K562 (cell line): ENCODE data around the gene WDR18. TPM values are rescaled to one million over a fixed set of nuclear protein-coding genes. Genes with fewer than 3 reads are reported as not detected.

Source experiments
- ARID3A ChIP-seq: IDR thresholded peaks from 2 replicates; pipeline ENCODE4 v1.6.1; 2012; ENCODE audit warnings: low read depth, low read length, improper control_type of control experiment, borderline replicate concordance
- ATF2 ChIP-seq: sonication (generic); formaldehyde crosslinking; IDR thresholded peaks from 2 replicates; pipeline ENCODE4 v1.8.1; 2022; ENCODE audit warnings: missing genetic modification reagents
- ATF7 ChIP-seq: fragments of 450-650 bp; IDR thresholded peaks from 2 replicates; pipeline ENCODE4 v1.7.1; 2014; ENCODE audit warnings: mild to moderate bottlenecking, moderate library complexity
- CBX3 ChIP-seq, 2 experiments: IDR thresholded peaks; 1 replicate in 1 of 2; 2 replicates in 1 of 2; pipeline ENCODE4 v1.6.1; 2012; ENCODE audit warnings: inconsistent platforms in 2 of 2, low read length in 2 of 2, borderline replicate concordance in 1 of 2, control low read depth in 1 of 2
- E2F1 ChIP-seq: sonication (generic); formaldehyde crosslinking; IDR thresholded peaks from 2 replicates; pipeline ENCODE4 v1.8.1; 2023; ENCODE audit warnings: mild to moderate bottlenecking, missing genetic modification reagents, moderate library complexity
- FOXK2 ChIP-seq, 2 experiments: fragments of 450-650 bp; IDR thresholded peaks in 1 of 2; conservative IDR thresholded peaks in 1 of 2; 2 replicates each; pipeline ENCODE4 v1.6.1; 2016; ENCODE audit warnings: low read depth in 2 of 2, mild to moderate bottlenecking in 1 of 2
- JUND ChIP-seq, 2 experiments: IDR thresholded peaks; 2 replicates in 1 of 2; 3 replicates in 1 of 2; pipeline ENCODE4 v1.6.1; 2011; ENCODE audit warnings: borderline replicate concordance in 2 of 2, low read depth in 2 of 2, low read length in 2 of 2, improper control_type of control experiment in 1 of 2, missing biosample characterization in 1 of 2, missing genetic modification characterization in 1 of 2, missing genetic modification reagents in 1 of 2
- NFATC3 ChIP-seq: fragments of 450-650 bp; IDR thresholded peaks from 2 replicates; pipeline ENCODE4 v1.6.1; 2017; ENCODE audit warnings: mild to moderate bottlenecking
- PCBP2 ChIP-seq: fragments of 200-400 bp; formaldehyde crosslinking; IDR thresholded peaks from 2 replicates; pipeline ENCODE4 v1.6.1; 2018; ENCODE audit warnings: low read length, low read depth, mild to moderate bottlenecking, moderate library complexity; ENCODE audit not compliant: poor library complexity, severe bottlenecking
- PRDM10 ChIP-seq: fragments of 450-650 bp; IDR thresholded peaks from 2 replicates; pipeline ENCODE4 v1.6.1; 2018; ENCODE audit not compliant: partially characterized antibody
- PTTG1 ChIP-seq: fragments of 450-650 bp; IDR thresholded peaks from 2 replicates; pipeline ENCODE4 v1.6.1; 2016; ENCODE audit warnings: low read depth, mild to moderate bottlenecking, missing genetic modification characterization, missing compliant biosample characterization
- SP2 ChIP-seq: IDR thresholded peaks from 2 replicates; pipeline ENCODE4 v1.6.1; 2011; ENCODE audit warnings: mild to moderate bottlenecking, low read depth, low read length, moderate library complexity; ENCODE audit not compliant: poor library complexity, severe bottlenecking; ENCODE audit errors: extremely low read depth
- U2AF1 ChIP-seq: fragments of 200-400 bp; formaldehyde crosslinking; optimal IDR thresholded peaks from 2 replicates; pipeline ENCODE3; 2017; ENCODE audit warnings: mild to moderate bottlenecking, low read depth, low read length, moderate library complexity
- VEZF1 ChIP-seq: fragments of 200-800 bp; sonication (Bioruptor generic); IDR thresholded peaks from 2 replicates; pipeline ENCODE4 v1.6.1; 2017; ENCODE audit warnings: missing genetic modification characterization, missing compliant biosample characterization
- ZNF436 ChIP-seq: fragments of 250-450, 450-650 bp; sonication (Bioruptor Pico); formaldehyde crosslinking; IDR thresholded peaks from 2 replicates; pipeline ENCODE4 v1.7.0; 2020; ENCODE audit warnings: mild to moderate bottlenecking
- polyA plus RNA-seq, 8 experiments: library from polyadenylated mRNA; depleted of rRNA in 4 of 8; stranded (reverse) in 5 of 8; unstranded in 3 of 8; fragments of >200 nt; fragmentation: Nextera tagmentation in 2 of 8; fragmentation: Illumina TruSeq in 1 of 8; extraction: Ambion mirVana in 2 of 8; extraction: Trizol in 1 of 8; gene quantifications; 2 replicates each; pipeline versions ENCODE4 v1.2.1 to v1.2.3, GENCODE V29; 2011 to 2014; ENCODE audit warnings: inconsistent platforms in 1 of 8, missing spikeins in 1 of 8
- total RNA-seq, 7 experiments: library from RNA; depleted of rRNA in 6 of 7; stranded (reverse); fragments of >200 nt in 6 of 7; fragmentation: Illumina TruSeq in 2 of 7; extraction: Trizol in 2 of 7; gene quantifications; 2 replicates each; pipeline versions ENCODE4 v1.2.1 to v1.2.3, GENCODE V29; 2011 to 2021; ENCODE audit warnings: low replicate concordance in 1 of 7

WDR18 gene
- total and polyA plus RNA-seq, 9 of the 15 experiments (the other 6 are each of a cell fraction or from before 2014, with no cell fraction given): 0.65 to 181 (median 30.1) TPM

GRCh38 chr19:1017115-1017905 is 33.2 kb downstream of the WDR18 start (continued):
- TF ChIP-seq ARID3A (no peak), FOXK2 (conservative IDR thresholded peaks at IDR 0.05 in 1 of 2, IDR thresholded peaks at IDR 0.05 in 1 of 2; ENCODE audit: low read depth in 2 of 2) (no peak), PRDM10 (no peak), VEZF1 (CRISPR knock-in tag) (peak; percentile 68), SP2 (no peak), U2AF1 (no peak), PTTG1 (tag) (no peak), CBX3 (IDR thresholded peaks at IDR 0.05; ENCODE audit: borderline replicate concordance in 1 of 2, low read length in 2 of 2) (no peak), ATF2 (CRISPR knock-in tag) (no peak), ZNF436 (CRISPR knock-in tag) (0 out of 2 replicates have a peak, but pooled peaks have one; percentile 38), E2F1 (no peak), ATF7 (no peak), NFATC3 (no peak), PCBP2 (no peak), JUND (IDR thresholded peaks at IDR 0.05; ENCODE audit: borderline replicate concordance, low read depth, low read length) (no peak), JUND (tag; IDR thresholded peaks at IDR 0.05; ENCODE audit: borderline replicate concordance, low read depth, low read length) (no peak)
